Activated CD4-positive, alpha-beta T cell treated with anti-CD3 and anti-CD28 coated beads, Interleukin-2, amount 50 U/mL, for 16 hours (primary cell): Measurements from ENCODE around the gene CIITA.

ENCODE experiments used
- DNase-seq: peaks from one replicate; pipeline ENCODE4 v3.0.0-alpha.2; 2020

Gene CIITA

GRCh38 chr16:10879681-10880589, 2.9 kb downstream of the CIITA start:
- DNase-seq, result no peak

DNA sequence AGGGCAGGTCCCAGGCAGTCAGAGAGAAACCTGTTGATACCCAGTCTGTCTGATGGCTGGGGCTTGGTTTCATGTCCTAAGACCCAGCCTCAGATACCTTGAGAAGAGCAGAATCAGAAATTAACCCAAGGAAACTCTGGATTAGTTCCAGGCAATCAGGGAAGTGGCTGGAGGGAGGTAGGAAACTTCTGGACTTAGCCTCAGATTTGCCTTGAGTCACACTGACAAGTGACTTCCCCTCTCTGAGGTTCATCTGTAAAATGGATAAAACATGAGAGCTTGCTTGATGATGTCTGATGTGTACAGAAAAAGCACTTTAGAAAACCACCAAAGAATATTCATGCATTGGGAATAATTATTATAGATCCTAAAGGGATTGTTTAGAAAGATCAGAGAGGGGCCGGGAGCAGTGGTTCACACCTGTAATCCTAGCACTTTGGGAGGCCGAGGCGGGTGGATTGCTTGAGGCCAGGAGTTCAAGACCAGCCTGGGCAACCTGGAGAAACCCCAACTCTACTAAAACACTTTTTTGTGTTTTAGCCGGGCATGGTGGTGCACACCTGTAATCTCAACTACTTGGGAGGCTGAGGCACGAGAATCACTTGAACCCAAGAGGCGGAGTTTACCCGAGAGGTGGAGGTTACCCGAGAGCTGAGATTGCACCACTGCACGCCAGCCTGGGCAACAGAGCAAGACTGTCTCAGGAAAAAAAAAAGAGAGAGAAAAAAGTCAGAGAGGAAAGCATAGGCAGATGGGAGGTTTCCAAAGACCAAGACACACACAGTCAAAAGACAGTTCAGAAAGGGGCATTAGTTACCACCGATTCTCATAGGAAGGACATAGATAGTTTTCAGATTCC, 3.8 kb downstream of the CIITA start:
- no peak for DNase-seq

- no peak for DNase-seq
Measured at GRCh38 chr16:10881479-10882030, 4.6 kb downstream of the CIITA start.

GRCh38 chr16:10883004-10883403, 6.0 kb downstream of the CIITA start:
- no peak for DNase-seq

- DNase-seq, result no peak
Measured at GRCh38 chr16:10885246-10885645, 8.2 kb downstream of the CIITA start.

GRCh38 chr16:10888320-10888937, 11.4 kb downstream of the CIITA start:
- DNase-seq, result no peak

GRCh38 chr16:10889855-10890254, 12.9 kb downstream of the CIITA start:
- no peak for DNase-seq

DNA sequence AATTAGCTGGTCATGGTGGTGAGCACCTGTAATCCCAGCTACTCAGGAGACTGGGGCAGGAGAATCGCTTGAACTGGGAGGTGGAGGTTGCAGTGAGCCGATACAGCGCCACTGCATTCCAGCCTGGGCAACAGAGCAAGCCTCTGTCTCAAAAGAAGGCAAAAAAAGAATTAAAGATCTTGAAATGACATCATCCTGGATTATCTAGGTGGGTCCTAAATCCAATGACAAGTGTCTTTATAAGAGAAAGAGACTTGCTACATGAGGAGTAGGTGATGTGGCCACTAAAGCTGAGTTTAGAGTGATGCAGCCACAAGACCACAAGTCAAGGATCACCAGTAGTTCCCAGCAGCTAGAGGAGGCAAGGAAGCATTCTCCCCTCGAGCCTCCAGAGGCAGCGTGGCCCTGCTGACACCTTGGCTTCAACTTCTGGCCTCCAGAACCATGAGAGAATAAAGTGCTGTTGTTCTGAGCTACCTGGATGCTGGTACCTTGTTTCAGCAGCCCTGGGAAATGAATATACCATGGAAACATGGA, 15.8 kb downstream of the CIITA start:
- no peak for DNase-seq

- no peak for DNase-seq
Measured at GRCh38 chr16:10895053-10895946, 18.3 kb downstream of the CIITA start.

- DNase-seq, result no peak
Measured at GRCh38 chr16:10896165-10896564, 19.2 kb downstream of the CIITA start.

DNA sequence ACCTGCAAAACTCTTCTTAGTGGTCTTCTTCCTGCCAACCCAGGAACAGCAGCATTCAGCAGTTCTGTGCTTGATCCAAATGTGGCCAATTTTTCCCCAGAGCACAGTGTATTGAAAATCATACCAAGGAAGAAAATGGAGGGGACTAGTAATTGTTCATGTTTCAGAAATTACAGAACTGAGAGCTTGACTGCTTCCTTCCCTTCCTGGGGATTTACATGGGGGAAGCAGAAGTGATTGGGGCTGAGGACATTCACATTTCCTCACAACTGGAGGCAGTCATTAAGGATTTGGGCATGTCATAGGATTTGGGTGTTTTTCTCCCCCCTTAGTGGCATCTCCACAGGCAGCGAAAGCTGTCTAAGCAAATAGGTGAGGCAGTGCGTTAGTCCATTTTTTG, 19.7 kb downstream of the CIITA start:
- no peak for DNase-seq

- no peak for DNase-seq
Measured at GRCh38 chr16:10897134-10897533, 20.1 kb downstream of the CIITA start.

- DNase-seq, result no peak
Measured at GRCh38 chr16:10902999-10903398, 26.0 kb downstream of the CIITA start.

DNA sequence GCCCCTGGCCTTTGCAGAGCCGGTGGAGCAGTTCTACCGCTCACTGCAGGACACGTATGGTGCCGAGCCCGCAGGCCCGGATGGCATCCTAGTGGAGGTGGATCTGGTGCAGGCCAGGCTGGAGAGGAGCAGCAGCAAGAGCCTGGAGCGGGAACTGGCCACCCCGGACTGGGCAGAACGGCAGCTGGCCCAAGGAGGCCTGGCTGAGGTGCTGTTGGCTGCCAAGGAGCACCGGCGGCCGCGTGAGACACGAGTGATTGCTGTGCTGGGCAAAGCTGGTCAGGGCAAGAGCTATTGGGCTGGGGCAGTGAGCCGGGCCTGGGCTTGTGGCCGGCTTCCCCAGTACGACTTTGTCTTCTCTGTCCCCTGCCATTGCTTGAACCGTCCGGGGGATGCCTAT, 29.5 kb downstream of the CIITA start:
- no peak for DNase-seq

DNA sequence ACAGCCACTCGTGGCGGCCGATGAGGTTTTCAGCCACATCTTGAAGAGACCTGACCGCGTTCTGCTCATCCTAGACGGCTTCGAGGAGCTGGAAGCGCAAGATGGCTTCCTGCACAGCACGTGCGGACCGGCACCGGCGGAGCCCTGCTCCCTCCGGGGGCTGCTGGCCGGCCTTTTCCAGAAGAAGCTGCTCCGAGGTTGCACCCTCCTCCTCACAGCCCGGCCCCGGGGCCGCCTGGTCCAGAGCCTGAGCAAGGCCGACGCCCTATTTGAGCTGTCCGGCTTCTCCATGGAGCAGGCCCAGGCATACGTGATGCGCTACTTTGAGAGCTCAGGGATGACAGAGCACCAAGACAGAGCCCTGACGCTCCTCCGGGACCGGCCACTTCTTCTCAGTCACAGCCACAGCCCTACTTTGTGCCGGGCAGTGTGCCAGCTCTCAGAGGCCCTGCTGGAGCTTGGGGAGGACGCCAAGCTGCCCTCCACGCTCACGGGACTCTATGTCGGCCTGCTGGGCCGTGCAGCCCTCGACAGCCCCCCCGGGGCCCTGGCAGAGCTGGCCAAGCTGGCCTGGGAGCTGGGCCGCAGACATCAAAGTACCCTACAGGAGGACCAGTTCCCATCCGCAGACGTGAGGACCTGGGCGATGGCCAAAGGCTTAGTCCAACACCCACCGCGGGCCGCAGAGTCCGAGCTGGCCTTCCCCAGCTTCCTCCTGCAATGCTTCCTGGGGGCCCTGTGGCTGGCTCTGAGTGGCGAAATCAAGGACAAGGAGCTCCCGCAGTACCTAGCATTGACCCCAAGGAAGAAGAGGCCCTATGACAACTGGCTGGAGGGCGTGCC, 30.1 kb downstream of the CIITA start:
- no peak for DNase-seq

- no peak for DNase-seq
Measured at GRCh38 chr16:10907757-10908045, 30.7 kb downstream of the CIITA start.

GRCh38 chr16:10911267-10911666, 34.3 kb downstream of the CIITA start:
- DNase-seq, result no peak

GRCh38 chr16:10916534-10916933, 39.5 kb downstream of the CIITA start:
- no peak for DNase-seq

DNA sequence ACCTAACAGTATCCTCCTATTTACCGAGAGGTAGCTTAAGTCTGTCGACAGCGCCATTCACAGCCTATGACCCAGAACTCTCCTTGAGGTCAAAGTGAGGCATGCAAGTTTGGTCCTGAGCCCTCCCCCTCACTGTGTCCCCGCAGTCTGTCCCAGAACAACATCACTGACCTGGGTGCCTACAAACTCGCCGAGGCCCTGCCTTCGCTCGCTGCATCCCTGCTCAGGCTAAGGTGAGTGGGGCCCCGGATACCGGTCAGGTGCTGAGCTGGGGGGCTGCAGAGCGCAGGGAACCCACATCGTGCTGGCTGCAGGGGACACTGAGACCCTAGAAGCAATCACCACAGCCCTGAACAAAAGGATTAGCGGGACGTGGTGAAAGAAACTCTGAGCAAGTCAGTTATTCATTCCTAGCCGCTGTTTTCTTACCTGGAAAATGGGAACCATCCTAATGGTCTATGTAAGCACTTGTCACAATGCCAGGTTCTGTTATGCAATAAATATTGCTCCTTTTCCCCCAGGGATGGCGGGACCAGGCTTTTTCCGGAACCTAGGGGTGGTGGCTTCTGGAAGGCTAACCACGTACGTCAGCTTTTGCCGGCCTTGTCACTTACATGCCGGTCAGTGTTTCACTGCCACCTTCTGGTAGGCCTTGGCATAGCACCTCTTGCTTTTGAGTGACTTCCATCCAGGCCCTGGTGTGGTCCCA, 41.4 kb downstream of the CIITA start:
- peak; percentile 89 for DNase-seq

DNA sequence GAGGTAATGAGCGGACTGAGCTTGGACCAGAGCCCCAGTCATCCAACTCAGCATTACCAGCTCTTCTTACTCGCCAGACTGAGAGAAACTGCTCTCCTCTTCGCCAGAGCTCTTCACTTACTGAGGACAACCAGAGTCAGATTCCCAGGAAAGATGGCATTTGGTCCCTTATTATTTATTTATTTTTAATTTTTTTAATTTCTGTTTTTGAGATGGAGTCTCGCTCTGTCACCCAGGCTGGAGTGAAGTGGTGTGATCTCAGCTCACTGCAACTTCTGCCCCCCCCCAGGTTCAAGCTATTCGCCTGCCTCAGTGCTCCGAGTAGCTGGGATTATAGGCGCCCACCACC, 42.0 kb downstream of the CIITA start:
- no peak for DNase-seq
